Type B pancreatic cell (in vitro differentiated cells): ENCODE data around the gene PRKCA. TPM values are rescaled to one million over a fixed set of nuclear protein-coding genes. Genes with fewer than 3 reads are reported as not detected.

Source experiments
- DNase-seq: peaks from one replicate; pipeline ENCODE4 v3.0.0; 2021; ENCODE audit warnings: mixed read lengths; ENCODE audit not compliant: unreplicated experiment; ENCODE audit errors: extremely low spot score
- H3K27ac Mint-ChIP-seq: 2 replicates; pipeline ENCODE4 v1.8.0; 2021; ENCODE audit warnings: mild to moderate bottlenecking, mixed read lengths
- H3K27me3 Mint-ChIP-seq: 2 replicates; pipeline ENCODE4 v1.8.0; 2021; ENCODE audit warnings: mixed read lengths
- H3K36me3 Mint-ChIP-seq: 2 replicates; pipeline ENCODE4 v1.8.0; 2021; ENCODE audit warnings: mixed read lengths
- H3K4me1 Mint-ChIP-seq: one replicate; pipeline ENCODE4 v1.8.0; 2021; ENCODE audit warnings: mixed read lengths; ENCODE audit not compliant: unreplicated experiment
- H3K4me3 Mint-ChIP-seq: 2 replicates; pipeline ENCODE4 v1.8.0; 2021; ENCODE audit warnings: mild to moderate bottlenecking, mixed read lengths
- H3K9me3 Mint-ChIP-seq: 2 replicates; pipeline ENCODE4 v1.8.0; 2021; ENCODE audit warnings: mixed read lengths
- CTCF ChIP-seq: fragments of 200-600 bp; sonication (generic); conservative IDR thresholded peaks from 2 replicates; pipeline ENCODE4 v1.5.0; 2021; ENCODE audit warnings: antibody characterized with exemption, mild to moderate bottlenecking
- total RNA-seq: library from RNA; stranded (reverse); gene quantifications from 2 replicates; pipeline ENCODE4 v1.2.1, GENCODE V29; 2021; ENCODE audit warnings: low replicate concordance

Gene PRKCA
- total RNA-seq, 1 donor from 2014 or later = 16.1 TPM

- TF ChIP-seq CTCF = no peak
- H3K27me3 Mint-ChIP-seq = no peaks in the 10 kb centered on the region
- no peak for DNase-seq
- no peak overlapping the region for H3K27ac Mint-ChIP-seq
- no peak overlapping the region for H3K4me3 Mint-ChIP-seq
- H3K36me3 Mint-ChIP-seq = no peaks in the 10 kb centered on the region
- H3K4me1 Mint-ChIP-seq = peaks cover 47% of the 10 kb centered on the region
- H3K9me3 Mint-ChIP-seq = no peaks in the 10 kb centered on the region
Measured at GRCh38 chr17:66713533-66714042, 411.2 kb downstream of the PRKCA start.

GRCh38 chr17:66714046-66715023, 411.9 kb downstream of the PRKCA start:
- Mint-ChIP-seq H3K4me1 (peaks cover 47% of the 10 kb centered on the region), H3K36me3 (no peaks in the 10 kb centered on the region), H3K4me3 (no peak overlapping the region), H3K27me3 (no peaks in the 10 kb centered on the region), H3K27ac (no peak overlapping the region), H3K9me3 (no peaks in the 10 kb centered on the region)
- TF ChIP-seq CTCF = no peak
- no peak for DNase-seq

- H3K4me1 Mint-ChIP-seq = peaks cover 47% of the 10 kb centered on the region
- H3K36me3 Mint-ChIP-seq = no peaks in the 10 kb centered on the region
Measured at GRCh38 chr17:66715076-66715675, 412.8 kb downstream of the PRKCA start.

GRCh38 chr17:66715745-66716156, 413.3 kb downstream of the PRKCA start:
- DNase-seq = no peak
- peak; percentile 92 for TF ChIP-seq CTCF
- Mint-ChIP-seq H3K4me3 (peak overlapping the region; percentile 3), H3K9me3 (no peaks in the 10 kb centered on the region), H3K4me1 (peaks cover 47% of the 10 kb centered on the region), H3K27me3 (no peaks in the 10 kb centered on the region), H3K27ac (no peak overlapping the region), H3K36me3 (no peaks in the 10 kb centered on the region)

More at GRCh38 chr17:66715076-66715675, 412.8 kb downstream of the PRKCA start:
- Mint-ChIP-seq H3K27me3 (no peaks in the 10 kb centered on the region), H3K4me3 (no peak overlapping the region), H3K9me3 (no peaks in the 10 kb centered on the region), H3K27ac (no peak overlapping the region)
- no peak for TF ChIP-seq CTCF
- DNase-seq = no peak

GRCh38 chr17:66716236-66717026, 414.0 kb downstream of the PRKCA start:
- no peak for DNase-seq
- peak overlapping the region; percentile 30 for H3K27ac Mint-ChIP-seq

More at GRCh38 chr17:66716236-66717026, 414.0 kb downstream of the PRKCA start:
- Mint-ChIP-seq H3K27me3 (no peaks in the 10 kb centered on the region), H3K36me3 (no peaks in the 10 kb centered on the region), H3K4me1 (peaks cover 44% of the 10 kb centered on the region), H3K9me3 (no peaks in the 10 kb centered on the region), H3K4me3 (peak overlapping the region; percentile 18)
- TF ChIP-seq CTCF = no peak
